Right lobe of liver (tissue), 6 donors: Measurements from ENCODE around the gene HELT. TPM values are rescaled to one million over a fixed set of nuclear protein-coding genes. Genes with fewer than 3 reads are reported as not detected.
A peak's percentile ranks its signal among the peaks of the same experiment; 100 is the strongest.

Source experiments
- ATAC-seq, 4 donors: fragments of 200-7000 bp; cut with Tn5 transposase; one replicate each; pipeline ENCODE4 v1.9.1; 2020; ENCODE audit warnings: mild to moderate bottlenecking in 4 of 4, moderate library complexity in 4 of 4
- DNase-seq, 3 donors: peaks; one replicate each; pipeline ENCODE4 v3.0.0-alpha.2; 2020
- H3K27ac ChIP-seq, 3 donors: fragments of 200-600 bp; one replicate each; pipeline ENCODE4 v1.8.0; 2022
- H3K27me3 ChIP-seq, 2 donors: fragments of 200-600 bp; one replicate each; pipeline ENCODE4 v1.8.0; 2022
- H3K36me3 ChIP-seq, 4 donors: fragments of 200-600 bp; sonication (generic) in 1 of 4; one replicate each; pipeline versions ENCODE4 v1.5.1 to v1.8.0; 2017 to 2022; ENCODE audit warnings: control low read depth in 1 of 4
- H3K4me1 ChIP-seq, 4 donors: fragments of 200-600 bp; sonication (generic) in 1 of 4; one replicate each; pipeline versions ENCODE4 v1.5.1 to v1.8.0; 2017 to 2022; ENCODE audit warnings: control low read depth in 1 of 4
- H3K4me3 ChIP-seq, 3 donors: fragments of 200-600 bp; one replicate each; pipeline ENCODE4 v1.8.0; 2022
- H3K9me3 ChIP-seq, 4 donors: fragments of 200-600 bp; sonication (generic) in 1 of 4; one replicate each; pipeline versions ENCODE4 v1.5.1 to v1.8.0; 2017 to 2022; ENCODE audit warnings: control low read depth in 1 of 4
- CTCF ChIP-seq, 4 donors: fragments of 200-600 bp in 3 of 4; fragments of 450-650 bp in 1 of 4; IDR thresholded peaks; one replicate each; pipeline versions ENCODE4 v1.5.1 to v1.8.0; 2016 to 2022; ENCODE audit warnings: antibody characterized with exemption in 4 of 4, mild to moderate bottlenecking in 2 of 4
- POLR2A ChIP-seq: fragments of 450-650 bp; IDR thresholded peaks from one replicate; pipeline ENCODE4 v1.6.1; 2017; ENCODE audit warnings: antibody characterized with exemption, mild to moderate bottlenecking
- WGBS: methylation state at CpG from one replicate; pipeline ENCODE4 v1.1.6; 2018; ENCODE audit warnings: low coverage, low lambda C conversion rate; ENCODE audit not compliant: insufficient coverage; ENCODE audit errors: missing lambda C conversion rate; 5-methylcytosine and 5-hydroxymethylcytosine counted together
- intact Hi-C, 2 donors: fragments of 100-400 bp; cut with DNase I; formaldehyde crosslinking; loops; one replicate each; pipeline versions ENCODE4 v1.11.2 to v1.14.1; 2022
- total RNA-seq, 6 experiments: library from RNA; depleted of rRNA in 2 of 6; stranded (reverse); fragments of >200 nt in 2 of 6; fragmentation: NEBNext Ultra II Directional in 3 of 6; extraction: Animal tissue kit (Norgen Biotek cat#: 25700) in 3 of 6; gene quantifications; one replicate each; pipeline versions ENCODE4 v1.1.0 to v1.2.4, GENCODE V29; 2016 to 2023
- donor health status: DM: no; HTN: yes; CAD: no.
- donor health status: DM: no; HTN: no; CAD: no.
- donor health status: DM: no; HTN: no; CAD: no.
- donor health status: DM: no; HTN: yes; CAD: no.
- donor health status: DM: no; HTN: yes; CAD: no.

The HELT gene
- total RNA-seq, 6 experiments from 2014 or later, result not detected

GRCh38 chr4:184977747-184978146 lies 40.5 kb upstream of the HELT start:
- intact Hi-C loops, result no loop called here
- DNase-seq (peak in 1 of 3 donors; percentile 9), ATAC-seq (no peak)
- WGBS, result 44% methylated on average over 3 of the region's 3 CpGs
- no peak overlapping the region for H3K4me3 ChIP-seq
- H3K9me3 ChIP-seq, result no peaks in the 10 kb centered on the region
- H3K27ac ChIP-seq, result no peak overlapping the region
- H3K4me1 ChIP-seq, result peaks cover 0 to 9% (median 2%) of the 10 kb centered on the region in 4 donors
- H3K27me3 ChIP-seq, result no peaks in the 10 kb centered on the region
- no peak for TF ChIP-seq CTCF (IDR thresholded peaks at IDR 0.05)
- no peak for TF ChIP-seq POLR2A
- H3K36me3 ChIP-seq, result no peaks in the 10 kb centered on the region

GRCh38 chr4:184978211-184978610 lies 40.1 kb upstream of the HELT start:
- H3K4me1 ChIP-seq, result peaks cover 0 to 9% (median 2%) of the 10 kb centered on the region in 4 donors
- H3K27ac ChIP-seq, result no peak overlapping the region
- WGBS, result 26% methylated on average over 6 of the region's 6 CpGs
- DNase-seq (peak; percentile 70 to 79 (median 72)), ATAC-seq (peak; percentile 83 to 95 (median 92))
- no peaks in the 10 kb centered on the region for H3K36me3 ChIP-seq
- no peak overlapping the region for H3K4me3 ChIP-seq
- no peak for TF ChIP-seq CTCF (IDR thresholded peaks at IDR 0.05)
- TF ChIP-seq POLR2A, result no peak
- intact Hi-C loops, result no loop called here
- no peaks in the 10 kb centered on the region for H3K9me3 ChIP-seq
- H3K27me3 ChIP-seq, result no peaks in the 10 kb centered on the region

GRCh38 chr4:184979461-184980124 lies 38.7 kb upstream of the HELT start:
- H3K27me3 ChIP-seq, result no peaks in the 10 kb centered on the region
- no peaks in the 10 kb centered on the region for H3K36me3 ChIP-seq
- no peaks in the 10 kb centered on the region for H3K9me3 ChIP-seq
- ATAC-seq (no peak), DNase-seq (peak in 1 of 3 donors; percentile 38)
- TF ChIP-seq CTCF (IDR thresholded peaks at IDR 0.05) (no peak), POLR2A (no peak)
- WGBS, result 85% methylated on average over 15 of the region's 18 CpGs
- no peak overlapping the region for H3K4me3 ChIP-seq
- no peak overlapping the region for H3K27ac ChIP-seq
- intact Hi-C loops, result loop anchor here in 1 of 2 donors (10.0 kb wide), 1 partner anchor 225 kb away; no protein-coding TSS in a partner anchor
- H3K4me1 ChIP-seq, result peaks cover 0 to 14% (median 2%) of the 10 kb centered on the region in 4 donors

- no peak overlapping the region for H3K4me3 ChIP-seq
- H3K9me3 ChIP-seq, result no peaks in the 10 kb centered on the region
- H3K27ac ChIP-seq, result no peak overlapping the region
- no peaks in the 10 kb centered on the region for H3K27me3 ChIP-seq
- no peaks in the 10 kb centered on the region for H3K36me3 ChIP-seq
- no peak for TF ChIP-seq CTCF (IDR thresholded peaks at IDR 0.05)
- no peak for TF ChIP-seq POLR2A
- no peak for ATAC-seq
- no peak for DNase-seq
- intact Hi-C loops, result loop anchor here in 1 of 2 donors (10.0 kb wide), 1 partner anchor 225 kb away; no protein-coding TSS in a partner anchor
- peaks cover 0 to 14% (median 2%) of the 10 kb centered on the region in 4 donors for H3K4me1 ChIP-seq
- 76% methylated on average over 6 of the region's 6 CpGs for WGBS
These were observed 38.0 kb upstream of the HELT start for GRCh38 chr4:184980261-184980660.
